Loucy (cell line): Measurements from ENCODE around the gene C19orf85.

Source experiments
- CTCF ChIP-seq: fragments of 200-600 bp; sonication (generic); conservative IDR thresholded peaks from 2 replicates; pipeline ENCODE4 v1.5.1; 2014; ENCODE audit warnings: mild to moderate bottlenecking, antibody characterized with exemption, low read length
- EZH2phosphoT487 ChIP-seq: fragments of 200-600 bp; IDR thresholded peaks from 2 replicates; pipeline ENCODE4 v1.6.1; 2018; ENCODE audit warnings: antibody characterized with exemption, mild to moderate bottlenecking, moderate library complexity, borderline replicate concordance

GRCh38 chr19:55486043-55486970 lies 21.8 kb upstream of the C19orf85 start:
- no peak for TF ChIP-seq CTCF
- no peak for TF ChIP-seq EZH2phosphoT487
